Vagina (tissue), 2 donors: Measurements from ENCODE around the gene FBXO21.

Source experiments
- POLR2A ChIP-seq, 2 donors: fragments of 450-650 bp; IDR thresholded peaks; one replicate each; pipeline ENCODE4 v1.6.1; 2017; ENCODE audit warnings: antibody characterized with exemption in 2 of 2, mild to moderate bottlenecking in 2 of 2, moderate library complexity in 2 of 2
- POLR2AphosphoS5 ChIP-seq, 2 donors: sonication (generic); formaldehyde crosslinking; IDR thresholded peaks; one replicate each; pipeline ENCODE4 v1.9.0; 2017; ENCODE audit warnings: antibody characterized with exemption in 2 of 2, mild to moderate bottlenecking in 2 of 2, low read depth in 1 of 2; ENCODE audit not compliant: insufficient read depth in 1 of 2
- TF ChIP-seq, protein P1 (sequence below), 3 experiments: fragments of 450-650 bp in 2 of 3; fragments of 200-600 bp in 1 of 3; sonication (generic) in 1 of 3; IDR thresholded peaks; one replicate each; pipeline ENCODE4 v1.5.1; 2017 to 2019; ENCODE audit warnings: antibody characterized with exemption in 3 of 3, mild to moderate bottlenecking in 2 of 3, moderate library complexity in 2 of 3

DNA sequence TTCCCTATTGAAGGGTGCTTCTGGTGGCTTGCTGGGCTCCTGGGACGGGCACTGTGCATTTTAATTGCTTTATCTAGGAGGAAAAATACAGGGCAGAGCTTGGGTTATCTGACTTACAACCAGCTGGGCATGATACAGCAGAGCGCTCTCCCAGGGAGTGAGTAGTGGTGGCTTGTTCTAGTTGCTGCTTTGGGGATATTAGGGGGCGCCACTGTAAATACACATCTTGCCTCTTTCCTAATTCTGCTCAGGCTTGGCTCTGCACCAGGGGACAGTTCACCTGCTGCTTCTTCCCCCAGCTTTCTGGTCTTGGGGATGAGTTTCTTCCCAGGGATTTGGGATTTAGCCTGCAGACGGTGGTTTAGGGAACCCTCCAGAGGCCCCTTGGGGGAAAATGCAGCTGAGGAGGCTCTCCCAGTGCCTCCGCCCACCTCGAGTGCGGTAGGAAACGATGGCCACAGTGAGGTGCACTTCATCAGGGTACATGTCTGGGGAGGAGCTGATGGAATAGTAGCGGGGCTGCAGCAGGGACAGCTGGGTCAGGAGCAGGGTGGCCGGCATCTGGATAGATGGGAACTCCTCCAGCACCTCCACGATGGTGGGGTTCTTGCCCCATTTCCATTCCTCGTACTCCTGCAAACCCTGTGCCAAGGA is 36.9 kb upstream of the FBXO21 start:
- TF ChIP-seq POLR2A (IDR thresholded peaks at IDR 0.05): no peak
- TF ChIP-seq, protein P1, sequence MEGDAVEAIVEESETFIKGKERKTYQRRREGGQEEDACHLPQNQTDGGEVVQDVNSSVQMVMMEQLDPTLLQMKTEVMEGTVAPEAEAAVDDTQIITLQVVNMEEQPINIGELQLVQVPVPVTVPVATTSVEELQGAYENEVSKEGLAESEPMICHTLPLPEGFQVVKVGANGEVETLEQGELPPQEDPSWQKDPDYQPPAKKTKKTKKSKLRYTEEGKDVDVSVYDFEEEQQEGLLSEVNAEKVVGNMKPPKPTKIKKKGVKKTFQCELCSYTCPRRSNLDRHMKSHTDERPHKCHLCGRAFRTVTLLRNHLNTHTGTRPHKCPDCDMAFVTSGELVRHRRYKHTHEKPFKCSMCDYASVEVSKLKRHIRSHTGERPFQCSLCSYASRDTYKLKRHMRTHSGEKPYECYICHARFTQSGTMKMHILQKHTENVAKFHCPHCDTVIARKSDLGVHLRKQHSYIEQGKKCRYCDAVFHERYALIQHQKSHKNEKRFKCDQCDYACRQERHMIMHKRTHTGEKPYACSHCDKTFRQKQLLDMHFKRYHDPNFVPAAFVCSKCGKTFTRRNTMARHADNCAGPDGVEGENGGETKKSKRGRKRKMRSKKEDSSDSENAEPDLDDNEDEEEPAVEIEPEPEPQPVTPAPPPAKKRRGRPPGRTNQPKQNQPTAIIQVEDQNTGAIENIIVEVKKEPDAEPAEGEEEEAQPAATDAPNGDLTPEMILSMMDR (IDR thresholded peaks at IDR 0.05): no peak
- TF ChIP-seq POLR2AphosphoS5 (IDR thresholded peaks at IDR 0.05; ENCODE audit: insufficient read depth in 1 of 2, low read depth in 1 of 2): no peak
